ENCODE measurements around the gene SMIM33. TPM values are rescaled to one million over a fixed set of nuclear protein-coding genes. Genes with fewer than 3 reads are reported as not detected.

The SMIM33 gene
- total and polyA plus RNA-seq, 10 of the 15 experiments (the other 5 are each of a cell fraction or from before 2014, with no cell fraction given): 0.03 to 0.25 (median 0.07) TPM; not detected in 4

DNA sequence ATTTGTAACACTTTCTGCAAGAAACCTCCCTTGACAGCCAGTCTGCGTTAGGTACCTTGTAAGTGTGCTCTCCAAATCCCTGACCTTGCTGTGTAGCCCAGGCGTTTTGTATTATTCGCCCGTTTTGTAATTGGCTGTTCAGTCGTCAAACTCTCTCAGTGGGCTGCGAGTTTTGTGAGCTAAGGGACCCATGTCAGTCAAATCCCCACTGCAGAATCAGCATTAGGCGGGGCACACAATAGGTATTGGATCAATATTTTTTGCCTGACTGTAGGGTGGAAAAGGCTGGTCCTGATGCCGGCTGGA is 32.1 kb upstream of the SMIM33 start:
- TF ChIP-seq, protein P1, sequence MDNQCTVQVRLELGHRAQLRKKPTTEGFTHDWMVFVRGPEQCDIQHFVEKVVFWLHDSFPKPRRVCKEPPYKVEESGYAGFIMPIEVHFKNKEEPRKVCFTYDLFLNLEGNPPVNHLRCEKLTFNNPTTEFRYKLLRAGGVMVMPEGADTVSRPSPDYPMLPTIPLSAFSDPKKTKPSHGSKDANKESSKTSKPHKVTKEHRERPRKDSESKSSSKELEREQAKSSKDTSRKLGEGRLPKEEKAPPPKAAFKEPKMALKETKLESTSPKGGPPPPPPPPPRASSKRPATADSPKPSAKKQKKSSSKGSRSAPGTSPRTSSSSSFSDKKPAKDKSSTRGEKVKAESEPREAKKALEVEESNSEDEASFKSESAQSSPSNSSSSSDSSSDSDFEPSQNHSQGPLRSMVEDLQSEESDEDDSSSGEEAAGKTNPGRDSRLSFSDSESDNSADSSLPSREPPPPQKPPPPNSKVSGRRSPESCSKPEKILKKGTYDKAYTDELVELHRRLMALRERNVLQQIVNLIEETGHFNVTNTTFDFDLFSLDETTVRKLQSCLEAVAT (IDR thresholded peaks at IDR 0.05): 0 out of 2 replicates have a peak, but pooled peaks have one; percentile 25
- TF ChIP-seq JUNB (IDR thresholded peaks at IDR 0.05) (no peak), KLF5 (IDR thresholded peaks at IDR 0.05; ENCODE audit: partially characterized antibody) (no peak), FOS (IDR thresholded peaks at IDR 0.05; ENCODE audit: borderline replicate concordance, extremely low read depth, insufficient read length) (no peak), DPF2 (IDR thresholded peaks at IDR 0.05) (0 out of 2 replicates have a peak, but pooled peaks have one; percentile 11), SMC3 (IDR thresholded peaks at IDR 0.05; ENCODE audit: borderline replicate concordance, low read length) (no peak), NR2C1 (IDR thresholded peaks at IDR 0.05) (no peak), NFXL1 (IDR thresholded peaks at IDR 0.05; ENCODE audit: borderline replicate concordance) (no peak), POLR2AphosphoS5 (IDR thresholded peaks at IDR 0.05; ENCODE audit: low read length) (peak; percentile 7; the same call in 1 of the 2 replicates), SRF (IDR thresholded peaks at IDR 0.05; ENCODE audit: low read depth in 2 of 2, low read length in 2 of 2) (no peak), HDAC2 (IDR thresholded peaks at IDR 0.05) (no peak), RELA (IDR thresholded peaks at IDR 0.05; ENCODE audit: borderline replicate concordance, partially characterized antibody) (no peak)
- TF ChIP-seq, protein P2, sequence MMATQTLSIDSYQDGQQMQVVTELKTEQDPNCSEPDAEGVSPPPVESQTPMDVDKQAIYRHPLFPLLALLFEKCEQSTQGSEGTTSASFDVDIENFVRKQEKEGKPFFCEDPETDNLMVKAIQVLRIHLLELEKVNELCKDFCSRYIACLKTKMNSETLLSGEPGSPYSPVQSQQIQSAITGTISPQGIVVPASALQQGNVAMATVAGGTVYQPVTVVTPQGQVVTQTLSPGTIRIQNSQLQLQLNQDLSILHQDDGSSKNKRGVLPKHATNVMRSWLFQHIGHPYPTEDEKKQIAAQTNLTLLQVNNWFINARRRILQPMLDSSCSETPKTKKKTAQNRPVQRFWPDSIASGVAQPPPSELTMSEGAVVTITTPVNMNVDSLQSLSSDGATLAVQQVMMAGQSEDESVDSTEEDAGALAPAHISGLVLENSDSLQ (IDR thresholded peaks at IDR 0.05): peak; percentile 78
- TF ChIP-seq, protein P3, sequence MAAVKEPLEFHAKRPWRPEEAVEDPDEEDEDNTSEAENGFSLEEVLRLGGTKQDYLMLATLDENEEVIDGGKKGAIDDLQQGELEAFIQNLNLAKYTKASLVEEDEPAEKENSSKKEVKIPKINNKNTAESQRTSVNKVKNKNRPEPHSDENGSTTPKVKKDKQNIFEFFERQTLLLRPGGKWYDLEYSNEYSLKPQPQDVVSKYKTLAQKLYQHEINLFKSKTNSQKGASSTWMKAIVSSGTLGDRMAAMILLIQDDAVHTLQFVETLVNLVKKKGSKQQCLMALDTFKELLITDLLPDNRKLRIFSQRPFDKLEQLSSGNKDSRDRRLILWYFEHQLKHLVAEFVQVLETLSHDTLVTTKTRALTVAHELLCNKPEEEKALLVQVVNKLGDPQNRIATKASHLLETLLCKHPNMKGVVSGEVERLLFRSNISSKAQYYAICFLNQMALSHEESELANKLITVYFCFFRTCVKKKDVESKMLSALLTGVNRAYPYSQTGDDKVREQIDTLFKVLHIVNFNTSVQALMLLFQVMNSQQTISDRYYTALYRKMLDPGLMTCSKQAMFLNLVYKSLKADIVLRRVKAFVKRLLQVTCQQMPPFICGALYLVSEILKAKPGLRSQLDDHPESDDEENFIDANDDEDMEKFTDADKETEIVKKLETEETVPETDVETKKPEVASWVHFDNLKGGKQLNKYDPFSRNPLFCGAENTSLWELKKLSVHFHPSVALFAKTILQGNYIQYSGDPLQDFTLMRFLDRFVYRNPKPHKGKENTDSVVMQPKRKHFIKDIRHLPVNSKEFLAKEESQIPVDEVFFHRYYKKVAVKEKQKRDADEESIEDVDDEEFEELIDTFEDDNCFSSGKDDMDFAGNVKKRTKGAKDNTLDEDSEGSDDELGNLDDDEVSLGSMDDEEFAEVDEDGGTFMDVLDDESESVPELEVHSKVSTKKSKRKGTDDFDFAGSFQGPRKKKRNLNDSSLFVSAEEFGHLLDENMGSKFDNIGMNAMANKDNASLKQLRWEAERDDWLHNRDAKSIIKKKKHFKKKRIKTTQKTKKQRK (IDR thresholded peaks at IDR 0.05; ENCODE audit: low read depth, low read length): no peak
- WGBS (ENCODE audit: insufficient coverage, insufficient replicate concordance, low lambda C conversion rate, missing lambda C conversion rate): 45% methylated on average over 8 of the region's 8 CpGs
- Histone ChIP-seq H3K27ac (ENCODE audit: control insufficient read depth, insufficient read depth) (0 out of 2 replicates have a peak overlapping the region, but pooled peaks have one; percentile 22), H3K36me3 (ENCODE audit: control insufficient read depth in 2 of 2, insufficient read depth in 2 of 2, low read length in 1 of 2) (no peaks in the 10 kb centered on the region), H2AFZ (ENCODE audit: control insufficient read depth, low read depth, low read length) (peak overlapping the region; percentile 56), H3K4me2 (ENCODE audit: control insufficient read depth, insufficient read depth) (peak overlapping the region; percentile 98), H3K4me3 (peak overlapping the region; percentile 84), H3K27me3 (replicated peaks in 1 of 2; ENCODE audit: control insufficient read depth in 2 of 2, insufficient read depth in 2 of 2, low read length in 1 of 2) (no peaks in the 10 kb centered on the region), H3K79me2 (ENCODE audit: control insufficient read depth, insufficient read depth, low read length) (no peaks in the 10 kb centered on the region), H4K20me1 (ENCODE audit: control insufficient read depth, insufficient read depth) (no peaks in the 10 kb centered on the region), H3K9me3 (replicated peaks; ENCODE audit: control insufficient read depth, insufficient read depth, low read length) (no peaks in the 10 kb centered on the region), H3K4me1 (ENCODE audit: control insufficient read depth, insufficient read depth, low read length) (peaks cover 24% of the 10 kb centered on the region), H3K9ac (ENCODE audit: control insufficient read depth, insufficient read depth, low read length) (peak overlapping the region; percentile 60)
- FAIRE-seq (no peak), DNase-seq (ENCODE audit: low read depth, low spot score) (no peak), ATAC-seq (no peak)
- in situ Hi-C loops (cut with MboI): no loop called here
- POLR2A ChIA-PET: interaction anchor here (0.6 to 5.7 kb wide), 14 partner anchors 10 to 768 kb away, joined by 3 to 53 read pairs (median 8); partner anchors contain the start of genes MATR3, SPATA24 and STING1
- CTCF ChIA-PET: interaction anchor here (0.6 to 7.9 kb wide), 12 partner anchors 9 to 240 kb away, joined by 3 to 83 read pairs (median 6); partner anchors contain the start of genes SPATA24 and STING1
- RAD21 ChIA-PET (ENCODE audit: unreplicated experiment): interaction anchor here (0.7 to 5.4 kb wide), 13 partner anchors 9 to 93 kb away, joined by 3 to 59 read pairs (median 8); partner anchors contain the start of genes SPATA24 and STING1
- no TSS peak for BruUV-seq (replicated peaks)
- intact Hi-C loops (cut with micrococcal nuclease; ENCODE audit: unreplicated experiment): loop anchor here (1.0 kb wide), 2 partner anchors 9 to 20 kb away; no protein-coding TSS in a partner anchor
- SMC1A ChIA-PET (ENCODE audit: uncharacterized antibody, unreplicated experiment): interaction anchor here (0.6 to 8.2 kb wide), 15 partner anchors 9 to 859 kb away, joined by 3 to 86 read pairs (median 5); partner anchors contain the start of gene STING1

Measured in GM12878 (cell line).